K562 (cell line): Measurements from ENCODE around the gene SPRY4. TPM values are rescaled to one million over a fixed set of nuclear protein-coding genes. Genes with fewer than 3 reads are reported as not detected.
A peak's percentile ranks its signal among the peaks of the same experiment; 100 is the strongest.

Source experiments
- ATAC-seq: fragments of 200-7000 bp; cut with Tn5 transposase; 3 replicates; pipeline ENCODE4 v1.9.1; 2020; ENCODE audit warnings: moderate library complexity
- BruUV-seq: library from RNA; stranded (reverse); fragments of 400-500 nt; replicated peaks from 2 replicates; lab custom pipeline; 2021; lab: Mats Ljungman, UMichigan
- CTCF ChIA-PET: fragments of 300-600 bp; formaldehyde crosslinking; extraction: SDS; loops from one replicate; lab custom pipeline; 2021; ENCODE audit warnings: low intra/inter-chr PET ratio; lab: Yijun Ruan, JAX
- POLR2A ChIA-PET: fragments of 300-600, 350-650 bp; sonication (Branson Sonifier 250); formaldehyde crosslinking; extraction: SDS; loops from one replicate; lab custom pipeline; 2021; ENCODE audit warnings: antibody characterized with exemption, inconsistent platforms; lab: Yijun Ruan, JAX
- DNase-seq, 4 experiments: peaks; one replicate each; pipeline versions ENCODE4 v3.0.0 to v3.0.0-alpha.2; 2011 to 2018; ENCODE audit warnings: low spot score in 3 of 4, mixed read lengths in 3 of 4; ENCODE audit errors: extremely low read depth in 1 of 4
- FAIRE-seq: peaks from 2 replicates; lab custom pipeline; 2011; peaks lifted over from hg19 to GRCh38; lab: Jason Lieb, UNC
- H2AFZ ChIP-seq: 2 replicates; pipeline ENCODE4 v1.6.0; 2011; ENCODE audit warnings: low read depth, low read length, control low read depth, inconsistent platforms
- H3K27ac ChIP-seq: fragments of 200-600 bp; 3 replicates; pipeline ENCODE4 v1.8.0; 2011; ENCODE audit warnings: low read depth, mild to moderate bottlenecking, control low read depth, inconsistent platforms, low read length, moderate library complexity, mixed read lengths; ENCODE audit errors: extremely low read depth
- H3K27me3 ChIP-seq, 2 experiments: fragments of 300-600 bp in 1 of 2; 2 replicates in 1 of 2; 3 replicates in 1 of 2; pipeline versions ENCODE4 v1.6.0 to v1.8.0; 2011; ENCODE audit warnings: inconsistent platforms in 2 of 2, low read length in 2 of 2, mild to moderate bottlenecking in 1 of 2, mixed read lengths in 1 of 2, moderate library complexity in 1 of 2; ENCODE audit not compliant: control insufficient read depth in 2 of 2, insufficient read depth in 2 of 2
- H3K36me3 ChIP-seq: fragments of 300-600 bp; 3 replicates; pipeline ENCODE4 v1.8.0; 2011; ENCODE audit warnings: mild to moderate bottlenecking, low read length, inconsistent platforms; ENCODE audit not compliant: control insufficient read depth, insufficient read depth
- H3K4me1 ChIP-seq, 2 experiments: fragments of 200-600 bp in 1 of 2; replicated peaks in 1 of 2; 2 replicates in 1 of 2; 3 replicates in 1 of 2; pipeline versions ENCODE4 v1.5.1 to v1.8.0; 2011; ENCODE audit warnings: inconsistent platforms in 2 of 2, low read length in 2 of 2, mild to moderate bottlenecking in 1 of 2, mixed read lengths in 1 of 2, moderate library complexity in 1 of 2; ENCODE audit not compliant: control insufficient read depth in 2 of 2, insufficient read depth in 2 of 2
- H3K4me2 ChIP-seq: 2 replicates; pipeline ENCODE4 v1.6.1; 2011; ENCODE audit warnings: low read length, control low read depth, inconsistent platforms, mixed read lengths; ENCODE audit not compliant: insufficient read depth
- H3K4me3 ChIP-seq: fragments of 200-600 bp; sonication (generic), shearing (Covaris generic); 2 replicates; pipeline ENCODE4 v1.5.1; 2016; ENCODE audit warnings: control low read depth, inconsistent platforms
- H3K79me2 ChIP-seq: fragments of 200-600 bp; 3 replicates; pipeline ENCODE4 v1.8.0; 2011; ENCODE audit warnings: low read length, inconsistent platforms; ENCODE audit not compliant: control insufficient read depth, insufficient read depth
- H3K9ac ChIP-seq, 2 experiments: 2 replicates each; pipeline versions ENCODE4 v1.6.0 to v1.6.1; 2011; ENCODE audit warnings: low read depth in 2 of 2, low read length in 2 of 2, control low read depth in 1 of 2, inconsistent platforms in 1 of 2, mild to moderate bottlenecking in 1 of 2, mixed read lengths in 1 of 2; ENCODE audit not compliant: insufficient read depth in 1 of 2
- H3K9me1 ChIP-seq: one replicate; pipeline ENCODE4 v1.6.0; 2011; ENCODE audit warnings: inconsistent platforms, mild to moderate bottlenecking, low read length, moderate library complexity; ENCODE audit not compliant: control insufficient read depth, insufficient read depth
- H3K9me3 ChIP-seq: replicated peaks from 2 replicates; pipeline ENCODE4 v1.5.1; 2011; ENCODE audit warnings: low read depth, low read length, inconsistent platforms; ENCODE audit not compliant: control insufficient read depth, insufficient read depth
- H4K20me1 ChIP-seq: replicated peaks from 2 replicates; pipeline ENCODE4 v1.6.1; 2011; ENCODE audit warnings: low read length, inconsistent platforms, mixed read lengths; ENCODE audit not compliant: control insufficient read depth, insufficient read depth
- ARHGAP35 ChIP-seq: fragments of 450-650 bp; IDR thresholded peaks from 2 replicates; pipeline ENCODE4 v1.6.1; 2018; ENCODE audit not compliant: partially characterized antibody
- BRD4 ChIP-seq: fragments of 200-600 bp; sonication (generic); IDR thresholded peaks from 2 replicates; pipeline ENCODE4 v1.6.1; 2017; ENCODE audit warnings: inconsistent platforms
- C11orf30 ChIP-seq: fragments of 450-650 bp; IDR thresholded peaks from 2 replicates; pipeline ENCODE4 v1.6.1; 2016; ENCODE audit warnings: low read depth, mild to moderate bottlenecking
- CEBPG ChIP-seq, 3 experiments: fragments of 200-800 bp in 1 of 3; sonication (Bioruptor generic) in 1 of 3; sonication (generic) in 1 of 3; formaldehyde crosslinking in 1 of 3; IDR thresholded peaks in 2 of 3; conservative IDR thresholded peaks in 1 of 3; 2 replicates each; pipeline versions ENCODE4 v1.6.1 to v1.8.0; 2016 to 2022; ENCODE audit warnings: missing compliant biosample characterization in 2 of 3, missing genetic modification characterization in 2 of 3, mild to moderate bottlenecking in 1 of 3, missing genetic modification reagents in 1 of 3
- CHD1 ChIP-seq: fragments of 200-600 bp; sonication (generic); IDR thresholded peaks from one replicate; pipeline ENCODE4 v1.6.1; 2012; ENCODE audit warnings: mild to moderate bottlenecking, moderate library complexity, low read length, inconsistent platforms
- ELF2 ChIP-seq: fragments of 250-450 bp; sonication (Bioruptor Pico); IDR thresholded peaks from 2 replicates; pipeline ENCODE4 v1.5.0; 2021; ENCODE audit warnings: mild to moderate bottlenecking
- GABPA ChIP-seq: fragments of 200-800 bp; sonication (Bioruptor generic); conservative IDR thresholded peaks from 2 replicates; pipeline ENCODE4 v1.6.1; 2016; ENCODE audit warnings: low read depth, missing genetic modification characterization, missing compliant biosample characterization
- HDAC8 ChIP-seq: fragments of 450-650 bp; IDR thresholded peaks from 2 replicates; pipeline ENCODE4 v1.6.1; 2016; ENCODE audit warnings: mild to moderate bottlenecking, missing genetic modification characterization, moderate library complexity, missing compliant biosample characterization
- HEY1 ChIP-seq: fragments of 250-450 bp; sonication (Bioruptor Pico); IDR thresholded peaks from 2 replicates; pipeline ENCODE4 v1.5.0; 2020; ENCODE audit warnings: mild to moderate bottlenecking, moderate library complexity, borderline replicate concordance
- MAFF ChIP-seq: IDR thresholded peaks from 2 replicates; pipeline ENCODE4 v1.6.1; 2012; ENCODE audit warnings: low read length, improper control_type of control experiment
- MYBL2 ChIP-seq, 2 experiments: fragments of 450-650 bp in 1 of 2; sonication (generic) in 1 of 2; formaldehyde crosslinking in 1 of 2; IDR thresholded peaks; 2 replicates each; pipeline versions ENCODE4 v1.6.1 to v1.8.1; 2017 to 2022; ENCODE audit warnings: borderline replicate concordance in 1 of 2, inconsistent platforms in 1 of 2, low read depth in 1 of 2, mild to moderate bottlenecking in 1 of 2, missing genetic modification reagents in 1 of 2, moderate library complexity in 1 of 2
- NELFE ChIP-seq: IDR thresholded peaks from 2 replicates; pipeline ENCODE4 v1.6.1; 2011; ENCODE audit warnings: mild to moderate bottlenecking; ENCODE audit not compliant: insufficient read depth, insufficient read length
- NFE2 ChIP-seq: IDR thresholded peaks from 2 replicates; pipeline ENCODE4 v1.6.1; 2014; ENCODE audit warnings: antibody characterized with exemption, low read depth
- SIN3B ChIP-seq: fragments of 450-650 bp; IDR thresholded peaks from 2 replicates; pipeline ENCODE4 v1.6.1; 2017; ENCODE audit warnings: low read depth, mild to moderate bottlenecking, moderate library complexity
- SMAD1 ChIP-seq: fragments of 150-350 bp; IDR thresholded peaks from 2 replicates; pipeline ENCODE4 v1.6.1; 2014; ENCODE audit warnings: low read length, low read depth; ENCODE audit not compliant: partially characterized antibody
- STAT5A ChIP-seq: IDR thresholded peaks from 2 replicates; pipeline ENCODE4 v1.6.1; 2012; ENCODE audit warnings: low read length, inconsistent platforms, borderline replicate concordance
- THRAP3 ChIP-seq: fragments of 450-650 bp; IDR thresholded peaks from 2 replicates; pipeline ENCODE4 v1.6.1; 2016; ENCODE audit warnings: mild to moderate bottlenecking, inconsistent platforms, borderline replicate concordance
- U2AF1 ChIP-seq: fragments of 200-400 bp; formaldehyde crosslinking; optimal IDR thresholded peaks from 2 replicates; pipeline ENCODE3; 2017; ENCODE audit warnings: mild to moderate bottlenecking, low read depth, low read length, moderate library complexity
- ZNF124 ChIP-seq: sonication (generic); formaldehyde crosslinking; IDR thresholded peaks from 2 replicates; pipeline ENCODE4 v1.8.1; 2022; ENCODE audit warnings: missing genetic modification reagents
- WGBS: fragments of 100-300 bp; shearing (Covaris generic); methylation state at CpG from one replicate; pipeline ENCODE4 v1.1.6; 2016; ENCODE audit warnings: low coverage, mixed read lengths; ENCODE audit not compliant: insufficient coverage; ENCODE audit errors: missing lambda C conversion rate; 5-methylcytosine and 5-hydroxymethylcytosine counted together
- in situ Hi-C: fragments of 300-500 bp; cut with MboI; formaldehyde crosslinking; loops from 4 replicates; pipeline ENCODE4 v1.15.0; 2018; ENCODE audit warnings: inconsistent platforms, mixed read lengths
- intact Hi-C: fragments of 100-400 bp; cut with micrococcal nuclease; formaldehyde crosslinking; loops from 2 replicates; pipeline ENCODE4 v1.14.2; 2022
- polyA plus RNA-seq, 8 experiments: library from polyadenylated mRNA; depleted of rRNA in 4 of 8; stranded (reverse) in 5 of 8; unstranded in 3 of 8; fragments of >200 nt; fragmentation: Nextera tagmentation in 2 of 8; fragmentation: Illumina TruSeq in 1 of 8; extraction: Ambion mirVana in 2 of 8; extraction: Trizol in 1 of 8; gene quantifications; 2 replicates each; pipeline versions ENCODE4 v1.2.1 to v1.2.3, GENCODE V29; 2011 to 2014; ENCODE audit warnings: inconsistent platforms in 1 of 8, missing spikeins in 1 of 8
- total RNA-seq, 7 experiments: library from RNA; depleted of rRNA in 6 of 7; stranded (reverse); fragments of >200 nt in 6 of 7; fragmentation: Illumina TruSeq in 2 of 7; extraction: Trizol in 2 of 7; gene quantifications; 2 replicates each; pipeline versions ENCODE4 v1.2.1 to v1.2.3, GENCODE V29; 2011 to 2021; ENCODE audit warnings: low replicate concordance in 1 of 7

SPRY4 gene
- total and polyA plus RNA-seq, 9 of the 15 experiments (the other 6 are each of a cell fraction or from before 2014, with no cell fraction given), result 2.6 to 24.2 (median 9.5) TPM

GRCh38 chr5:142283304-142283703 is 41.5 kb downstream of the SPRY4 start:
- H3K9me3 ChIP-seq, result no peaks in the 10 kb centered on the region
- no peak for DNase-seq
- no peak for FAIRE-seq
- POLR2A ChIA-PET, result no interaction called here
- TF ChIP-seq C11orf30 (peak; percentile 37; the same call in 1 of the 2 replicates), ELF2 (CRISPR knock-in tag) (no peak)
- TF ChIP-seq, all 486 proteins: peak for 1
- in situ Hi-C loops (no loop called here), intact Hi-C loops (no loop called here)
- no TSS peak for BruUV-seq
- Histone ChIP-seq H3K36me3 (no peaks in the 10 kb centered on the region), H4K20me1 (no peaks in the 10 kb centered on the region), H3K79me2 (no peaks in the 10 kb centered on the region), H3K27ac (no peak overlapping the region), H2AFZ (no peak overlapping the region), H3K27me3 (no peaks in the 10 kb centered on the region), H3K9me1 (no peaks in the 10 kb centered on the region), H3K4me3 (no peak overlapping the region), H3K9ac (no peak overlapping the region), H3K4me2 (no peak overlapping the region), H3K4me1 (peaks cover 6% of the 10 kb centered on the region in 2 experiments)
- WGBS, result 22% methylated on average over 6 of the region's 6 CpGs
- no peak for ATAC-seq
- CTCF ChIA-PET, result no interaction called here

- TF ChIP-seq ARHGAP35, result no peak
- no peak for TF ChIP-seq GABPA (tag)
- TF ChIP-seq BRD4, result no peak
- TF ChIP-seq MAFF, result no peak
- no peak for TF ChIP-seq NELFE
- no peak for TF ChIP-seq HEY1
- TF ChIP-seq STAT5A, result no peak
- no peak for TF ChIP-seq THRAP3
- TF ChIP-seq U2AF1, result no peak
- no peak for TF ChIP-seq NFE2
- no peak for TF ChIP-seq HDAC8 (tag)
- TF ChIP-seq CEBPG (CRISPR knock-in tag; IDR thresholded peaks at IDR 0.05), result no peak
- no peak for TF ChIP-seq CEBPG (tag; conservative IDR thresholded peaks at IDR 0.05 in 1 of 2, IDR thresholded peaks at IDR 0.05 in 1 of 2)
- no peak for TF ChIP-seq CHD1
- no peak for TF ChIP-seq SMAD1
- no peak for TF ChIP-seq MYBL2 (IDR thresholded peaks at IDR 0.05; ENCODE audit: low read depth)
- TF ChIP-seq MYBL2 (CRISPR knock-in tag; IDR thresholded peaks at IDR 0.05; ENCODE audit: borderline replicate concordance), result no peak
- TF ChIP-seq ZNF124, result no peak
- TF ChIP-seq SIN3B, result no peak
- intact Hi-C loops (no loop called here), in situ Hi-C loops (no loop called here)
- Histone ChIP-seq H3K79me2 (no peaks in the 10 kb centered on the region), H2AFZ (no peak overlapping the region), H3K27me3 (no peaks in the 10 kb centered on the region; a peak in 2 of 5 replicates), H4K20me1 (no peaks in the 10 kb centered on the region), H3K27ac (no peak overlapping the region), H3K4me2 (no peak overlapping the region), H3K36me3 (no peaks in the 10 kb centered on the region), H3K9ac (no peak overlapping the region), H3K4me1 (peaks cover 6% of the 10 kb centered on the region in 2 experiments), H3K4me3 (no peak overlapping the region), H3K9me3 (no peaks in the 10 kb centered on the region), H3K9me1 (no peaks in the 10 kb centered on the region)
- ATAC-seq (no peak), FAIRE-seq (no peak), DNase-seq (no peak)
- 42% methylated on average over 6 of the region's 6 CpGs for WGBS
- ChIA-PET POLR2A (interaction anchor here (0.6 kb wide), 1 partner anchor 129 kb away, joined by 3 read pairs; no protein-coding TSS in a partner anchor), CTCF (no interaction called here)
- no TSS peak for BruUV-seq
These were observed 42.9 kb downstream of the SPRY4 start for GRCh38 chr5:142281966-142282365.
